Common myeloid progenitor, CD34-positive (primary cell): ENCODE results near the gene PTPRK.
A peak's percentile ranks its signal among the peaks of the same experiment; 100 is the strongest.

Experiments
- CTCF ChIA-PET: fragments of 350-600 bp; sonication (Branson Sonifier 250); formaldehyde crosslinking; loops from one replicate; lab custom pipeline; 2021; ENCODE audit warnings: antibody characterized with exemption; lab: Charles Lee
- POLR2A ChIA-PET: fragments of 350-600 bp; sonication (Branson Sonifier 250); formaldehyde crosslinking; loops from one replicate; lab custom pipeline; 2021; ENCODE audit warnings: antibody characterized with exemption; lab: Charles Lee
- DNase-seq, 3 donors: peaks; one replicate each; pipeline versions ENCODE4 v3.0.0 to v3.0.0-alpha.2; 2013
- H3K27ac ChIP-seq, 2 experiments: 1 replicate in 1 of 2; 2 replicates in 1 of 2; pipeline ENCODE4 v1.7.0; 2013; ENCODE audit warnings: inconsistent platforms in 2 of 2, low read length in 2 of 2, mild to moderate bottlenecking in 2 of 2, low read depth in 1 of 2, moderate library complexity in 1 of 2; ENCODE audit not compliant: severe bottlenecking in 2 of 2, insufficient read depth in 1 of 2, poor library complexity in 1 of 2
- H3K27me3 ChIP-seq, 5 experiments: replicated peaks in 2 of 5; 1 replicate in 3 of 5; 2 replicates in 2 of 5; pipeline versions ENCODE4 v1.6.1 to v1.7.0; 2013; ENCODE audit warnings: low read length in 4 of 5, mild to moderate bottlenecking in 2 of 5, moderate library complexity in 2 of 5, inconsistent platforms in 1 of 5; ENCODE audit not compliant: insufficient read depth in 5 of 5, control insufficient read depth in 4 of 5
- H3K36me3 ChIP-seq, 4 experiments: 1 replicate in 2 of 4; 2 replicates in 2 of 4; pipeline versions ENCODE4 v1.6.1 to v1.7.0; 2013; ENCODE audit warnings: low read length in 3 of 4, control low read depth in 1 of 4, mild to moderate bottlenecking in 1 of 4; ENCODE audit not compliant: control insufficient read depth in 4 of 4, insufficient read depth in 4 of 4
- H3K4me1 ChIP-seq, 4 experiments: 1 replicate in 3 of 4; 2 replicates in 1 of 4; pipeline versions ENCODE4 v1.6.1 to v1.7.1; 2013; ENCODE audit warnings: low read length in 3 of 4, mild to moderate bottlenecking in 3 of 4, control low read depth in 1 of 4, inconsistent platforms in 1 of 4, moderate library complexity in 1 of 4; ENCODE audit not compliant: control insufficient read depth in 4 of 4, insufficient read depth in 4 of 4; ENCODE audit errors: control extremely low read depth in 1 of 4
- H3K4me3 ChIP-seq, 7 experiments: 1 replicate in 4 of 7; 2 replicates in 3 of 7; pipeline versions ENCODE4 v1.5.1 to v1.7.0; 2013; ENCODE audit warnings: mild to moderate bottlenecking in 7 of 7, low read length in 6 of 7, moderate library complexity in 6 of 7, inconsistent platforms in 2 of 7, low read depth in 2 of 7, control low read depth in 1 of 7; ENCODE audit not compliant: insufficient read depth in 4 of 7, control insufficient read depth in 1 of 7; ENCODE audit errors: extremely low read depth in 1 of 7
- H3K9me3 ChIP-seq, 5 experiments: 1 replicate in 4 of 5; 2 replicates in 1 of 5; pipeline versions ENCODE4 v1.6.1 to v1.7.1; 2013; ENCODE audit warnings: low read length in 4 of 5, mild to moderate bottlenecking in 2 of 5, inconsistent platforms in 1 of 5, low read depth in 1 of 5, moderate library complexity in 1 of 5; ENCODE audit not compliant: control insufficient read depth in 4 of 5, insufficient read depth in 2 of 5; ENCODE audit errors: control extremely low read depth in 1 of 5
- WGBS: methylation state at CpG from one replicate; pipeline ENCODE4 v1.1.5; 2013; ENCODE audit not compliant: insufficient coverage; 5-methylcytosine and 5-hydroxymethylcytosine counted together

PTPRK gene

GRCh38 chr6:128242765-128243403 is 277.5 kb downstream of the PTPRK start:
- H3K36me3 ChIP-seq: no peaks in the 10 kb centered on the region
- H3K4me3 ChIP-seq: no peak overlapping the region
- H3K4me1 ChIP-seq: peaks cover 6 to 14% (median 9%) of the 10 kb centered on the region in 4 experiments
- no peak for DNase-seq
- WGBS: no CpG with 5 or more reads among the region's 3 CpGs
- H3K27me3 ChIP-seq: no peaks in the 10 kb centered on the region
- CTCF ChIA-PET: no interaction called here
- POLR2A ChIA-PET: no interaction called here
- H3K9me3 ChIP-seq: no peaks in the 10 kb centered on the region
- H3K27ac ChIP-seq: no peak overlapping the region

GRCh38 chr6:128241216-128241615 is 279.2 kb downstream of the PTPRK start:
- no peaks in the 10 kb centered on the region for H3K9me3 ChIP-seq
- ChIA-PET POLR2A (no interaction called here), CTCF (no interaction called here)
- DNase-seq: no peak
- no peak overlapping the region for H3K4me3 ChIP-seq
- no peaks in the 10 kb centered on the region for H3K27me3 ChIP-seq
- WGBS: 93% methylated on average over 3 of the region's 3 CpGs
- H3K27ac ChIP-seq: no peak overlapping the region
- no peaks in the 10 kb centered on the region for H3K36me3 ChIP-seq
- peaks cover 6 to 14% (median 9%) of the 10 kb centered on the region in 4 experiments for H3K4me1 ChIP-seq

DNA sequence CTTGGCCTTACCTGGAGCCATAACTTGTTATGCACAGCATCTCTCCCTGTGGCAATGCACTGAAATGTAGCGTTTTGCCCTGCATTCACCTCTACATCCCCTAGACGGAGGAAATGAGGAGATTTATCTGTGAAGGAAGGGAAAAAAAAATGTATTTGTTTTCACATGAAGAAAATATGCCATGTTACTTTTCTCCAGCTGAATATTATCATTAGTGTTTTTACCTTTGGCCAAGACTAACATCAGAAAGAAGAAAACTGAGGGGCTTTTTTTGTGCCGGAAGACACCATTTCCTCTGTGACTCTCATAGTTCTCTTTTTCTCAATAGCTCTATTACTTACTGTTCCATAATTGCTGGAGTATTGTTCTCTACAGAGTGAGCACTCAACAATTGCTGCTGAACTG is 280.4 kb downstream of the PTPRK start:
- POLR2A ChIA-PET: no interaction called here
- CTCF ChIA-PET: no interaction called here
- Histone ChIP-seq H3K4me3 (peak overlapping the region in 2 of 7 experiments; percentile 8 to 47), H3K27ac (peak overlapping the region in 1 of 2 experiments; percentile 14), H3K36me3 (no peaks in the 10 kb centered on the region), H3K27me3 (no peaks in the 10 kb centered on the region), H3K9me3 (no peaks in the 10 kb centered on the region), H3K4me1 (peaks cover 6 to 14% (median 9%) of the 10 kb centered on the region in 4 experiments)
- DNase-seq: peak in 2 of 3 donors; percentile 39 to 41
- no CpG with 5 or more reads among the region's 3 CpGs for WGBS

DNA sequence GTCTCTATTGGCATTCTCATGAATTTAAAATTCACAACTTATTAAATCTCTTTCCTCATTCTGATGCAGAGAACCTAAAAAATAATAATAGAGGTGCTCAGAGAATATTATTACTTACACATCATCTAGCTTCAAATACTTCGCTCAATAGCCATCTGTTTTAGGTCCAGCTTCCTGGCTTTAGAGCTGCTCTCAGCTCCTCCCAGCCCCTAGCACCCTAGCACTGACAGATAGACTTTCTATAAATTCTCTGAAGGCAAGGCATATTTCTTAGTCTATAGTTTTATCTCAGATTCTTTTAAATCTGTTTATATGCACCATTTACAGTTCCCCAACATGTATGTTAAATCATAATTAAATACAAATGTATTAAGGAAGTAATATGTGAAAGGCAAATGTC is 281.3 kb downstream of the PTPRK start:
- CTCF ChIA-PET: interaction anchor here (1.3 kb wide), 1 partner anchor 8 kb away, joined by 4 read pairs; no protein-coding TSS in a partner anchor
- Histone ChIP-seq H3K4me3 (no peak overlapping the region), H3K9me3 (no peaks in the 10 kb centered on the region), H3K27me3 (no peaks in the 10 kb centered on the region), H3K27ac (no peak overlapping the region), H3K4me1 (peaks cover 6 to 14% (median 9%) of the 10 kb centered on the region in 4 experiments), H3K36me3 (no peaks in the 10 kb centered on the region)
- no peak for DNase-seq
- POLR2A ChIA-PET: no interaction called here
- WGBS: 100% methylated on average over 1 of the region's 1 CpG

- no CpG with 5 or more reads among the region's 1 CpG for WGBS
- CTCF ChIA-PET: interaction anchor here (1.3 kb wide), 1 partner anchor 7 kb away, joined by 4 read pairs; no protein-coding TSS in a partner anchor
- Histone ChIP-seq H3K27ac (no peak overlapping the region), H3K27me3 (no peaks in the 10 kb centered on the region), H3K4me3 (no peak overlapping the region), H3K9me3 (no peaks in the 10 kb centered on the region), H3K4me1 (peaks cover 6 to 14% (median 9%) of the 10 kb centered on the region in 4 experiments), H3K36me3 (no peaks in the 10 kb centered on the region)
- POLR2A ChIA-PET: no interaction called here
- DNase-seq: no peak
Measured at GRCh38 chr6:128238225-128238624, 282.2 kb downstream of the PTPRK start.

DNA sequence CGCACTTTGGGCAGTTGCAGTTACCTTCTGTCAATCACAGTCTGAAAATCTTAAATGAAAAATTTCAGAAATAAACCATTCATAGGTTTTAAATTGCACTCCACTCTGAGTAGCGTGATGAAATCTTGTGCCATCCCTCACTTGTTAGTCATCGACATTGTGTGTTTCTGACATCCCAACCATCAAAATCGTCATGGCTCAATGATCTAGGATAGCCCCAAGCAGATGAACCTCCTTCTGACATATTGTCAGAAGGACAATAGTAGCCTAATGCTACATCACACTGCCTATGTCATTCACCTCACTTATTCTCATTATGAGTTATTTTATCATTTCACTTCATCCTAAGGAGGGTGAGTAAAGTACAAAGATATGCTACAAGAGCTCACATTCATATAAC is 284.8 kb downstream of the PTPRK start:
- H3K4me1 ChIP-seq: peaks cover 6 to 11% (median 7%) of the 10 kb centered on the region in 4 experiments
- WGBS: 93% methylated on average over 3 of the region's 4 CpGs
- H3K4me3 ChIP-seq: no peak overlapping the region
- H3K36me3 ChIP-seq: no peaks in the 10 kb centered on the region
- ChIA-PET POLR2A (no interaction called here), CTCF (no interaction called here)
- no peak for DNase-seq
- no peaks in the 10 kb centered on the region for H3K27me3 ChIP-seq
- H3K9me3 ChIP-seq: no peaks in the 10 kb centered on the region
- no peak overlapping the region for H3K27ac ChIP-seq

- Histone ChIP-seq H3K27ac (no peak overlapping the region), H3K27me3 (no peaks in the 10 kb centered on the region), H3K9me3 (no peaks in the 10 kb centered on the region), H3K36me3 (no peaks in the 10 kb centered on the region), H3K4me1 (no peaks in the 10 kb centered on the region), H3K4me3 (no peak overlapping the region)
- no peak for DNase-seq
- 97% methylated on average over 6 of the region's 6 CpGs for WGBS
- ChIA-PET POLR2A (no interaction called here), CTCF (no interaction called here)
Measured at GRCh38 chr6:128233531-128233930, 286.9 kb downstream of the PTPRK start.
